ENCODE results near the gene ACTR3.

GRCh38 chr2:114011713-114012112 is 121.8 kb downstream of the ACTR3 start:
- TF ChIP-seq USF2 (IDR thresholded peaks at IDR 0.05; ENCODE audit: low read depth, low read length) (no peak), BHLHE40 (IDR thresholded peaks at IDR 0.05; ENCODE audit: low read depth, low read length) (no peak), CTCF (conservative IDR thresholded peaks at IDR 0.05; ENCODE audit: low read depth, low read length) (no peak), POLR2A (IDR thresholded peaks at IDR 0.05; ENCODE audit: low read depth, low read length) (no peak), RAD21 (IDR thresholded peaks at IDR 0.05; ENCODE audit: low read length) (no peak), MAFK (IDR thresholded peaks at IDR 0.05; ENCODE audit: low read depth, low read length) (no peak), RCOR1 (IDR thresholded peaks at IDR 0.05; ENCODE audit: insufficient replicate concordance, low read length) (no peak), SMC3 (IDR thresholded peaks at IDR 0.05; ENCODE audit: low read depth, low read length) (no peak), ELK1 (IDR thresholded peaks at IDR 0.05; ENCODE audit: borderline replicate concordance, low read depth, low read length) (no peak), CEBPB (IDR thresholded peaks at IDR 0.05; ENCODE audit: low read depth, low read length) (no peak)
